ENCODE results near the gene PCMT1. TPM values are rescaled to one million over a fixed set of nuclear protein-coding genes. Genes with fewer than 3 reads are reported as not detected.

Gene PCMT1
- total and polyA plus RNA-seq, 2 of the 8 experiments (the other 6 are each of a cell fraction or from before 2014, with no cell fraction given) = 84.3 to 91.3 TPM

DNA sequence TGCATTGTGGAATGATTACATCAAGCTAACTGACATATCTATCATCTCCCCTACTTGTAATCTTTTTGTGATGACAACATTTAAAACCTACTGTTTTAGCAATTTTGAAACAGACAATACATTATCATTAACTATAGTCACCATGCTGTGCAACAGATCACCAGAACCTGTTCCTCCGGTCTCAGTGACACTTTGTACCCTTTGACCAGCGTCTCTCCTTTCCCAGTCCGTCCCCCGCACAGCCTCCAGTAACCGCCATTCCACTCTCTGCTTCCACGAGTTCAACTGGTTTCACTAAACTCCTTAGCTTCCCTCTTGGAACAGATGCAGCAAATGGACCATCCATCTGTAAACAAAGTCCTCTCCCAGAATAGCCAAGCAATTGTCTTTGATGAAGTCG is 92.8 kb downstream of the PCMT1 start (continued):
- TF ChIP-seq CHD7 (IDR thresholded peaks at IDR 0.05; ENCODE audit: insufficient replicate concordance, low read length) = no peak
- no peak for TF ChIP-seq MAX (IDR thresholded peaks at IDR 0.05)
- no peak for TF ChIP-seq EZH2 (IDR thresholded peaks at IDR 0.05; ENCODE audit: low read depth, low read length, severe bottlenecking)
- TF ChIP-seq ATF3 (IDR thresholded peaks at IDR 0.05; ENCODE audit: insufficient read depth, low read depth, low read length) = no peak
- no peak for TF ChIP-seq POLR2A (IDR thresholded peaks at IDR 0.05; ENCODE audit: control extremely low read depth in 1 of 2, low read depth in 2 of 2, low read length in 2 of 2)
- TF ChIP-seq CTCF (IDR thresholded peaks at IDR 0.05; ENCODE audit: control extremely low read depth in 1 of 3, insufficient read depth in 1 of 3, low read depth in 1 of 3, low read length in 3 of 3) = no peak
- no peak for TF ChIP-seq CHD1 (IDR thresholded peaks at IDR 0.05; ENCODE audit: low read depth, low read length)

All from H1 (cell line).